MCF 10A (cell line): ENCODE results near the gene INTS7. TPM values are rescaled to one million over a fixed set of nuclear protein-coding genes. Genes with fewer than 3 reads are reported as not detected.

Experiments used
- BruUV-seq: library from RNA; stranded (reverse); fragments of 400-500 nt; replicated peaks from 2 replicates; lab custom pipeline; 2021; lab: Mats Ljungman, UMichigan
- CTCF ChIA-PET: fragments of 300-600 bp; sonication (Branson Sonifier 250); formaldehyde crosslinking; extraction: SDS; loops from one replicate; lab custom pipeline; 2021; ENCODE audit warnings: antibody characterized with exemption, inconsistent platforms; lab: Yijun Ruan, JAX
- POLR2A ChIA-PET: fragments of 300-600, 350-650 bp; sonication (Branson Sonifier 250); formaldehyde crosslinking; extraction: SDS; loops from one replicate; lab custom pipeline; 2020; ENCODE audit warnings: antibody characterized with exemption, inconsistent platforms; lab: Yijun Ruan, JAX
- DNase-seq: peaks from one replicate; pipeline ENCODE4 v3.0.0-alpha.2; 2018; ENCODE audit not compliant: unreplicated experiment
- H3K27ac Mint-ChIP-seq: one replicate; pipeline ENCODE4 v1.8.0; 2022; ENCODE audit warnings: mild to moderate bottlenecking, low read depth, mixed read lengths; ENCODE audit not compliant: unreplicated experiment
- H3K27me3 Mint-ChIP-seq: one replicate; pipeline ENCODE4 v1.8.0; 2022; ENCODE audit warnings: mixed read lengths; ENCODE audit not compliant: insufficient read depth, unreplicated experiment
- H3K36me3 Mint-ChIP-seq: one replicate; pipeline ENCODE4 v1.8.0; 2022; ENCODE audit warnings: mild to moderate bottlenecking, moderate library complexity, mixed read lengths; ENCODE audit not compliant: insufficient read depth, unreplicated experiment
- H3K4me1 Mint-ChIP-seq: one replicate; pipeline ENCODE4 v1.8.0; 2022; ENCODE audit warnings: mixed read lengths; ENCODE audit not compliant: insufficient read depth, unreplicated experiment
- H3K4me3 Mint-ChIP-seq: one replicate; pipeline ENCODE4 v1.8.0; 2022; ENCODE audit warnings: mild to moderate bottlenecking, moderate library complexity, mixed read lengths; ENCODE audit not compliant: unreplicated experiment
- H3K9me3 Mint-ChIP-seq: one replicate; pipeline ENCODE4 v1.8.0; 2022; ENCODE audit warnings: mixed read lengths; ENCODE audit not compliant: unreplicated experiment
- CTCF ChIP-seq: fragments of 200-600 bp; IDR thresholded peaks from one replicate; pipeline ENCODE4 v1.8.0; 2022; ENCODE audit warnings: antibody characterized with exemption, mild to moderate bottlenecking; ENCODE audit not compliant: unreplicated experiment
- intact Hi-C: fragments of 100-400 bp; cut with micrococcal nuclease; formaldehyde crosslinking; loops from 2 replicates; pipeline ENCODE4 v1.14.1; 2022
- total RNA-seq: library from RNA; stranded (reverse); gene quantifications from 2 replicates; pipeline ENCODE4 v1.2.3, GENCODE V29; 2022

Gene INTS7
- total RNA-seq, 1 experiment from 2014 or later = 62.3 TPM

- POLR2A ChIA-PET = interaction anchor here (0.6 kb wide), 1 partner anchor 22 kb away, joined by 3 read pairs; no protein-coding TSS in a partner anchor
Observed at GRCh38 chr1:211908453-211908852, 126.9 kb downstream of the INTS7 start.

GRCh38 chr1:211903490-211904245, 131.7 kb downstream of the INTS7 start:
- BruUV-seq = no TSS peak
- ChIA-PET POLR2A (interaction anchor here (0.6 to 2.9 kb wide), 5 partner anchors 16 to 747 kb away, joined by 3 to 10 read pairs (median 3); no protein-coding TSS in a partner anchor), CTCF (interaction anchor here (0.6 to 3.3 kb wide), 7 partner anchors 10 to 249 kb away, joined by 3 to 16 read pairs (median 3); no protein-coding TSS in a partner anchor)
- intact Hi-C loops = no loop called here
- Mint-ChIP-seq H3K36me3 (no peaks in the 10 kb centered on the region), H3K4me3 (no peak overlapping the region), H3K27ac (no peak overlapping the region), H3K9me3 (no peaks in the 10 kb centered on the region), H3K27me3 (no peaks in the 10 kb centered on the region), H3K4me1 (no peaks in the 10 kb centered on the region)
- DNase-seq = no peak
- no peak for TF ChIP-seq CTCF

More at GRCh38 chr1:211908453-211908852, 126.9 kb downstream of the INTS7 start:
- BruUV-seq = no TSS peak
- H3K27ac Mint-ChIP-seq = no peak overlapping the region
- intact Hi-C loops = no loop called here
- DNase-seq = no peak
- peaks cover 7% of the 10 kb centered on the region for H3K4me1 Mint-ChIP-seq
- TF ChIP-seq CTCF = no peak
- no peaks in the 10 kb centered on the region for H3K36me3 Mint-ChIP-seq
- H3K27me3 Mint-ChIP-seq = peaks cover 15% of the 10 kb centered on the region
- H3K4me3 Mint-ChIP-seq = no peak overlapping the region
- no peaks in the 10 kb centered on the region for H3K9me3 Mint-ChIP-seq
- CTCF ChIA-PET = interaction anchor here (0.6 to 1.9 kb wide), 4 partner anchors 7 to 432 kb away, joined by 3 to 7 read pairs (median 4); no protein-coding TSS in a partner anchor

GRCh38 chr1:211902624-211903291, 132.6 kb downstream of the INTS7 start:
- Mint-ChIP-seq H3K36me3 (no peaks in the 10 kb centered on the region), H3K27me3 (no peaks in the 10 kb centered on the region), H3K4me1 (no peaks in the 10 kb centered on the region), H3K4me3 (no peak overlapping the region), H3K9me3 (no peaks in the 10 kb centered on the region), H3K27ac (no peak overlapping the region)
- BruUV-seq = no TSS peak
- no peak for DNase-seq
- intact Hi-C loops = no loop called here
- CTCF ChIA-PET = interaction anchor here (0.6 to 3.3 kb wide), 11 partner anchors 10 to 248 kb away, joined by 3 to 16 read pairs (median 3); no protein-coding TSS in a partner anchor
- TF ChIP-seq CTCF = no peak
- POLR2A ChIA-PET = interaction anchor here (1.3 to 2.9 kb wide), 4 partner anchors 10 to 52 kb away, joined by 3 to 10 read pairs (median 4); no protein-coding TSS in a partner anchor

GRCh38 chr1:211901945-211902344, 133.4 kb downstream of the INTS7 start:
- POLR2A ChIA-PET = interaction anchor here (1.3 to 2.9 kb wide), 4 partner anchors 9 to 52 kb away, joined by 3 to 10 read pairs (median 4); no protein-coding TSS in a partner anchor
- TF ChIP-seq CTCF = no peak
- Mint-ChIP-seq H3K27ac (no peak overlapping the region), H3K4me3 (no peak overlapping the region), H3K4me1 (no peaks in the 10 kb centered on the region), H3K9me3 (no peaks in the 10 kb centered on the region), H3K36me3 (no peaks in the 10 kb centered on the region), H3K27me3 (no peaks in the 10 kb centered on the region)
- no TSS peak for BruUV-seq
- intact Hi-C loops = no loop called here
- CTCF ChIA-PET = interaction anchor here (0.6 to 3.3 kb wide), 10 partner anchors 8 to 207 kb away, joined by 3 to 16 read pairs (median 4); no protein-coding TSS in a partner anchor
- no peak for DNase-seq
